K562 (cell line): Measurements from ENCODE around the gene NET1. TPM values are rescaled to one million over a fixed set of nuclear protein-coding genes. Genes with fewer than 3 reads are reported as not detected.
A peak's percentile ranks its signal among the peaks of the same experiment; 100 is the strongest.

Source experiments
- HOXB6 ChIP-seq: fragments of 250-450 bp; sonication (Bioruptor Pico); IDR thresholded peaks from 2 replicates; pipeline ENCODE4 v1.5.1; 2022; ENCODE audit warnings: mild to moderate bottlenecking, borderline replicate concordance
- MCM7 ChIP-seq, 2 experiments: fragments of 450-650 bp; IDR thresholded peaks; 2 replicates each; pipeline ENCODE4 v1.6.1; 2016 to 2018
- NONO ChIP-seq, 2 experiments: fragments of 200-400 bp in 1 of 2; fragments of 450-650 bp in 1 of 2; formaldehyde crosslinking in 1 of 2; IDR thresholded peaks; 2 replicates each; pipeline ENCODE4 v1.6.1; 2017; ENCODE audit warnings: low read depth in 2 of 2, mild to moderate bottlenecking in 2 of 2, moderate library complexity in 2 of 2, low read length in 1 of 2
- NR2C2 ChIP-seq, 2 experiments: fragments of 200-800 bp in 1 of 2; sonication (Bioruptor generic) in 1 of 2; sonication (generic) in 1 of 2; formaldehyde crosslinking in 1 of 2; IDR thresholded peaks; 2 replicates each; pipeline versions ENCODE4 v1.6.1 to v1.8.0; 2016 to 2022; ENCODE audit warnings: mild to moderate bottlenecking in 1 of 2, missing compliant biosample characterization in 1 of 2, missing genetic modification characterization in 1 of 2, missing genetic modification reagents in 1 of 2
- NRF1 ChIP-seq, 2 experiments: fragments of 450-650 bp; IDR thresholded peaks in 1 of 2; conservative IDR thresholded peaks in 1 of 2; 2 replicates each; pipeline ENCODE4 v1.6.1; 2014; ENCODE audit warnings: mild to moderate bottlenecking in 2 of 2
- PTTG1 ChIP-seq: fragments of 450-650 bp; IDR thresholded peaks from 2 replicates; pipeline ENCODE4 v1.6.1; 2016; ENCODE audit warnings: low read depth, mild to moderate bottlenecking, missing genetic modification characterization, missing compliant biosample characterization
- ZC3H4 ChIP-seq: sonication (generic); formaldehyde crosslinking; IDR thresholded peaks from 2 replicates; pipeline ENCODE4 v1.9.0; 2021; ENCODE audit warnings: missing genetic modification reagents, borderline replicate concordance
- ZNF785 ChIP-seq: fragments of 250-450 bp; sonication (Bioruptor Pico); IDR thresholded peaks from 2 replicates; pipeline ENCODE4 v1.4.0; 2020; ENCODE audit warnings: mild to moderate bottlenecking
- polyA plus RNA-seq, 8 experiments: library from polyadenylated mRNA; depleted of rRNA in 4 of 8; stranded (reverse) in 5 of 8; unstranded in 3 of 8; fragments of >200 nt; fragmentation: Nextera tagmentation in 2 of 8; fragmentation: Illumina TruSeq in 1 of 8; extraction: Ambion mirVana in 2 of 8; extraction: Trizol in 1 of 8; gene quantifications; 2 replicates each; pipeline versions ENCODE4 v1.2.1 to v1.2.3, GENCODE V29; 2011 to 2014; ENCODE audit warnings: inconsistent platforms in 1 of 8, missing spikeins in 1 of 8
- total RNA-seq, 7 experiments: library from RNA; depleted of rRNA in 6 of 7; stranded (reverse); fragments of >200 nt in 6 of 7; fragmentation: Illumina TruSeq in 2 of 7; extraction: Trizol in 2 of 7; gene quantifications; 2 replicates each; pipeline versions ENCODE4 v1.2.1 to v1.2.3, GENCODE V29; 2011 to 2021; ENCODE audit warnings: low replicate concordance in 1 of 7
- TF ChIP-seq, protein P1 (sequence below), 2 experiments: fragments of 450-650 bp in 1 of 2; sonication (generic) in 1 of 2; formaldehyde crosslinking in 1 of 2; IDR thresholded peaks in 1 of 2; conservative IDR thresholded peaks in 1 of 2; 2 replicates each; pipeline versions ENCODE4 v1.6.1 to v1.8.1; 2016 to 2023; ENCODE audit warnings: mild to moderate bottlenecking in 2 of 2, moderate library complexity in 2 of 2, inconsistent platforms in 1 of 2, missing genetic modification reagents in 1 of 2

NET1 gene
- total and polyA plus RNA-seq, 9 of the 15 experiments (the other 6 are each of a cell fraction or from before 2014, with no cell fraction given), result 47.4 to 258 (median 106) TPM

DNA sequence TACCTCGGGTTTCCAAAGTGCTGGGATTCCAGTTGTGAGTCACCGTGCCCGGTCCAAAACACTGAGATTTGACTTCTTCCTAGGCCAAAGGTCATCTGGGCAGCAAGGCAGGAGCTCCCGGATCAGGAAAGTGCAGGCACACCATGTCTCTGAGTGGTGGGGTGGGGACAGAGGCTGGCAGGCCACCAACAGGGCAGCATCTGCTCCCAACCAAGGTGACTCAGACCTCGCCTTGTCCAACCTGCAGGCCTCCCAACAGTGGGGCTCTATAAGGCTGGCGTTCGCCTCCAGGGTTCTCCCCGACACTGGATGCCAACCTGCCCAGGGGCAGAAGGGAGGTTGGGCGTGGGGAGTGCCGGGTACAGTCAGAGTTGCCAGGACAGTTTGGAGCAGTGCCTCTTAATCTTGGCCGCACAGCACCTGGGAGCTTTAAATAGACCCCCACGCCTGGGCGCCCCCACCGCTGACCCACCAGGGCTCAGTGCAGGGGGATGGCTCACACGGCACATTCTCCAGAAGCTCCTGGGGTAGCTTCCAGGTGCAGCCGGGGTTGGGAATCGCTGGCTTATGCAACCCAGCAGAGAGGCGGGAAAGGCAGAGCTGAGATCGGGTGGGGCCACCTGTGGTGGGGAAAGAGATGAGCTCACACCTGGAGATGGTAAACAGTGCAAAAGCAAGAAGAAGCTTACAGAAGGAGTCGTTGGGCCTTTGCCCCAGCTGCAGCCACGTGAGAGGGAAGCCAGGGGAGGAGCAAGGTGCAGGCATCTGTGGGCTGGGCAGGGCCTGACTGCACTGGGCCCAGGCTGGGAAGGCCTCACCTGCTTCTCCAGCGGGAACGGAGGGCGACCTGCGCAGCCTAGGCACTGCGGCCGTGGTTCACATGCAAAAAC is 76.2 kb downstream of the NET1 start (continued):
- no peak for TF ChIP-seq NR2C2 (CRISPR knock-in tag; IDR thresholded peaks at IDR 0.05)
- peak; percentile 85 for TF ChIP-seq NR2C2 (tag; IDR thresholded peaks at IDR 0.05)
- no peak for TF ChIP-seq NONO (IDR thresholded peaks at IDR 0.05; ENCODE audit: low read depth in 2 of 2, low read length in 1 of 2)
- TF ChIP-seq NRF1 (conservative IDR thresholded peaks at IDR 0.05 in 1 of 2, IDR thresholded peaks at IDR 0.05 in 1 of 2), result no peak
- no peak for TF ChIP-seq ZNF785 (CRISPR knock-in tag)
- TF ChIP-seq, protein P1, sequence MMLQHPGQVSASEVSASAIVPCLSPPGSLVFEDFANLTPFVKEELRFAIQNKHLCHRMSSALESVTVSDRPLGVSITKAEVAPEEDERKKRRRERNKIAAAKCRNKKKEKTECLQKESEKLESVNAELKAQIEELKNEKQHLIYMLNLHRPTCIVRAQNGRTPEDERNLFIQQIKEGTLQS (IDR thresholded peaks at IDR 0.05), result peak; percentile 37; the same call in 1 of the 2 replicates
- TF ChIP-seq, protein P1 (CRISPR knock-in tag; conservative IDR thresholded peaks at IDR 0.05), result no peak
- no peak for TF ChIP-seq ZC3H4 (CRISPR knock-in tag)
- TF ChIP-seq HOXB6 (CRISPR knock-in tag), result no peak
- TF ChIP-seq MCM7 (IDR thresholded peaks at IDR 0.05), result no peak
- TF ChIP-seq PTTG1, result no peak
